GM18519 (cell line): ENCODE results near the gene SIGLEC11.
"Not testable (repeated sequence)": the region's sequence is repeated elsewhere in the genome, so short reads cannot be mapped to it uniquely, and the experiment has no call there.

Source experiments
- ATAC-seq: cut with Tn5 transposase; IDR thresholded peaks from one replicate; pipeline ENCODE4 v1.9.1; 2021; ENCODE audit warnings: mild to moderate bottlenecking, moderate library complexity; ENCODE audit not compliant: unreplicated experiment, low FRiP score

Gene SIGLEC11

DNA sequence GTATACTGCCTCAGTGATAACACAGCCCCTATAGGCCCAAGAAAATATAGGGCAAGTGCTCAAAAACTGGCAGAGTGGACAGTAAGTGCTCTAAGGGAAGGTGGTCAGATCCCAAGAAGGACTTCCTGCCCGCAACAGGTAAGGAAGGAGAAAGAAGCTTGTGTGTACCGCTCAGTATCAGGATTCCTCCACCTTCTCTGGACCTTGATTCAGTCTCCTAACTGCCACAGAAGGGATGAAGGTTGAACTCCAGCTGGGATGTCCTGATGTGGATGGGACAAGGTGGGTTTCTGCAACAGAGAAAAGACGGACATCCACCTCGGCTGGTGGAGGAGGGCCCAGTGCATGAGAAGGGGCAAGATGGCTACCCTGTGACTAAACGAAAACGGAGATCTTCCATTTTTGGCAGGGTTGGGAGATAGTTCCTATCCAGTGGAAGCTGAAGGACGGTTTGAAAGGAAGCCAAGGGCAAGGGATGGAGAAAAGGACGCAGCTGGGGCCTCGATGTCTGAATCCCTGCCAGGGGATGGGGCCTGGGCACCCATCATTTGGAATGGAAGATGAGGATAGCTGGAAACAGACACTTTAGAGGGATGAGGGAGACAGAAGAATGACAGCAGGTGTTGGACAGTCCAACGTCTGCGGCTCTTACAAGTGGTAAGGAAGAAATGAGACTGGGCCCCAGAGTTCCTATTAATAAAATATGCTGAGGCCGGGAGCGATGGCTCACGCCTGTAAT, 33.3 kb downstream of the SIGLEC11 start:
- ATAC-seq: no peak

DNA sequence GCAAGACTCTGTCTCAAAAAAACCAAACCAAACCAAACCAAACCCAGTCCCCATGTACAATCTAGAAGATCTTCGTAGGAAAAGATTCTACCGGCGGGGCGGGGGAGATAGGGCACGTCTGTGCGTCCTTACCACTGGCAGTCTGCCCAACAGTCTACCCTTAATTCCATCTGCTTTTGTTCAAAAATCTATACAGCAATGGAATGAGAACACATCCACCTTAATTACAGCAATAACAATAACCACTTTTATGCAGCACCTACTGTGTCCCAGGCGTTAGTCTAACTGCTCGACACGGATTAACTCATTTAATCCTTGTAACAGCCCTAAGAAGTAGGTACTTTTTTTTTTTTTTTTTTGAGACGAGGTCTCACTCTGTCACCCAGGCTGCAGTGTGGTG, 34.5 kb downstream of the SIGLEC11 start:
- ATAC-seq: no peak

DNA sequence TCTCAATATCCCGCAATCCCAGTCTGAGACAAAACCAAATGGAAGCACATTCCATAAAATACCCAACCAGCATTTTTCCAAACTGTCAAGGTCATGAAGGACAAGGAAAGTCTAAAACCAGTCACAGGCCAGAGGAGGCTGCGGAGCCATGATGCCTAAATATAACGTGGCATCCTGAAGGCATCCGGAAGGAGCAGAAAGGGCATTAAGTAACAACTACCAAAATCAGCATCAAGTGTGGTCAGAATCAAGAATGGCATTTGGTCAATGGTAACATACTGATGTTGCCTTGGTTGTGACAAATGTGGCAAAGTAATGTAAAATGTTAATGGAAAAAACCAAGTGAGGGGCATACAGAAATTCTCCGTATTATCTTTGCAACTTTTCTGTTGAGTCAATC, 35.5 kb downstream of the SIGLEC11 start:
- no peak for ATAC-seq

DNA sequence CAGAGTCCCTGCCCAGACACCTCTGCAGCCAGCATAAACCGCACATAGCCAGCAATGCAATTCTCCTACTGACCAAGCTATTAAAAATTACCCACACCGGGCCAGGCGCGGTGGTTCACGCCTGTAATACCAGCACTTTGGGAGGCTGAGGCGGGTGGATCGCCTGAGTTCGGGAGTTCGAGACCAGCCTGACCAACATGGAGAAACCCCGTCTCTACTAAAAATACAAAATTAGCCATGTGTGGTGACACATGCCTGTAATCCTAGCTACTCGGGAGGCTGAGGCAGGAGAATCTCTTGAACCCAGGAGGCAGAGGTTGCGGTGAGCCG, 36.1 kb downstream of the SIGLEC11 start:
- ATAC-seq: not testable (repeated sequence)

DNA sequence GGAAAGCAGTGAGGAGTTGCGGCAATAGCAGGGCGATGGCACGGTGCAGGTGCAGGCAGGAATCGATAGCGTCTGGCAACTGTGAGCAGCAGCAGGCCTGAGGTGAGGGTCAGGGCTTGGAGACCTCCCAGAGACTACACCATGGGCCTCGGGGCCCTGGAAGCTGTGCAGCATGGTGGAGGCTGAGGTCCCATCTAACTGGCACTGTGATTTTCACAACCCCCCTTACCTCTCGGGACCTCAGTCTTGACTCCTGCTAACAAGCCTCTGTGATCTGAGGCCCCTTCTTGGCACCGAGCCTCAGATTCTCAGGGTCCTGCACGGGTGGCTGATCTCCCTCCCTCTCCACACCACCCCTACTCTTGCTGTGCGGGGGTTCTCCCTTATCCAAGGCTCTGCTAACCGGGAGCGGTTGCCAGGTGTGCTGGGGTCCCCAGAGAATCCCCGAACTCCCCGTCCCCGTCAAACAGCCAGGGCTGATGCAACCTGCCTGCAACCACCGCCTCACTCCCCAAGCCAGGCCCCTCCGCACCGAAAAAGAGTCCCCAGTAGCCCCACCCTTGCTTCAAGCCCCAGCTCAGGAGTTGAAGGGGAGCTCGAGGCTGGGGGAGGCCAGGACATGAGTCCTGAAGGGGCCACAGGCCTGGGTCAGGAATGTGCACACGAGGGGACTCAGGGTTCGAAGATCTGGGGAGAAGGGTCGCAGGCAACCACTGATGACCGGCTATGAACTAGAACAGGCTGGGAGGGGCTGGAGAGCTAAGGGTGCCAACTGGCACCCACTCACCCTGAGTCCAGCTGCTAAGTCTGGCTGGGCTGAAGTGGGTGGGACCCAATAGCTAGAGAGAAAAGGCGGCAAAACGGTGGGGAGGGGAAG, 36.7 kb downstream of the SIGLEC11 start:
- ATAC-seq: no peak

DNA sequence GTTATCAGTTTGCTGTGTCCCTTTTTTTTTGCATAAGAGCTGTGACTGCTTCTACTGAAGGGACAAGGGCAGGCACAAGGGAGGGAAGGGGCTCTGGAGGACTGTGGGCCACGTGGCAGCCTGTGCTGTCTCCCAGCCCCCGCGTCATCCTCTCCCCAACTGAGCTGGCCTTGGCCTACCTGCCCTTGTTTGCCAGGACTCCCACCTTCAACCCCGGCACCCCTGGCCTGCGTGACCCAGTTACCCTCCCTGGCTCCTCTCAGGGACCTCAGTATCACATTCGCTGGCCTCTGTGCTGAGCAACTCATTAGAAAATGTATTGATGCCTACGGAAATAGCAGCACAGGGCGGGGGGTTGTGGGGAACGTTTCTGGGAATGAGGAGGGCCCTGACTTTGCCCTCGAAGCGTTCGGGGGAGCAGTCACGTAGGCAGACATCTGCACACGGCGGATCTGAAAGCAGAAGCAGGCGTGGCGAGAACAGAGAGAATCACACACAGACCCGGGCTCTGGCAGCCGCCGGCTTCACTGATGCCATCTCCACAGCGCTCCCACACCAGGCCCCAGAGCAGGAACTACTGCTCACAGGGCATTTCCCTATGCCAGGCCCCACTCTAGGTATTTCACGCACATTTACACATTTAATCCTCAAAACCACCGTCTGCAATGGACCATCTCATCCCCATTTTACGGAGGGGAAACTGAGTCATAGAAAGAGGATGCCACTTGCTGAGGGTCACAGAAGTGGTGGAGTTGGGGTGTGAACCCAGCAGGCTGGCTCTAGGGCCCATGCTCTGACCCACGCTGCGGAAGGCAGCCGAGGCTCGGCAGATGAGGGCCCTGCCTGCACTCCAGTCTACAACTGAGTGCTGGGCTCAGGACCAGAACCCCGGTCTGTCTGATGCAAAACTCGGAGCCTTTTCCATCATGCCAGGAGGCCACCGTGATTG, 37.6 kb downstream of the SIGLEC11 start:
- no peak for ATAC-seq

DNA sequence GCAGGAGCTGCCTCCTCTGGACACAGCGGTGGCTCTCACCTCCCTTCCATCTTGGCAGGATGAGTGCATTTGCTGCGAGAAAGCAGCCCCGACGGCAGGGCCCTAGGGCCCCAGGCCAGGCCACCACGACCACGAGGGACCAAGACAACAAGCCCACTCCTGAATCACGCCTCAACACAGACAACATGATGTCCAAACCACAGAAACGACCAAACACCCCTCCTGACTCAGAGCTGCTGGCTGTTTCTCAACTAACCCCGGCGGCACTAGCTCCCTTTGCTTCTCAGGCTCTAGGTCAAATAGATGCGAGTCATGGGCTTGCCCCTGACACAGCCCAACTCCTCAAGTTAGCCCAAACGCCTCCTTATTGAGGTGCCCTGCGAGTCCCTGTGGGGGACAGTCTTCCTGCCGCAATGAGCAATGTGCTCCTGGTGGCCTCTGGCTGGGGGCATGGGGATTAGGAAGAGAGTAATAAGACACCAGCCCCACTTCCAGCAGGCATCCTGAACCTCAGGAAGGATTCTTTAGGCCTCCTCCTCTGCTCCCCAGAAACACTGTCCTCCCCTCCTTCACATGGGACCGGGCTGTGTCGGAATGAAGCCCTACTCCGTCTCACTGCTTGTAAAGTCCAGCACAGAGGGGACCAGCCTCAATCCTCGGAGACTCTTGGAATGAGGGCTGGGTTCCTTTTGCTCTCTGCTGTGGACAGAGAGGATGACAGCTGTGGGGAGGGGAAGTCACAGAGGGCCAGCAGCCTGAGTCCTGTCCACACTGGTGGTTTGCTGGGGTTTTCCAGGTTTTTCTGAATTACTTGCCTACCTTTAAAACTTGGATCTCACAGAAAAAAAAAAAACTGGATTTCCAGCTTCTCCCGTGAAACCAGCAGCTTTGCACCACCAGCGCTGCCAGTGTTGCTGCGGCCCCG, 38.8 kb downstream of the SIGLEC11 start:
- no peak for ATAC-seq

DNA sequence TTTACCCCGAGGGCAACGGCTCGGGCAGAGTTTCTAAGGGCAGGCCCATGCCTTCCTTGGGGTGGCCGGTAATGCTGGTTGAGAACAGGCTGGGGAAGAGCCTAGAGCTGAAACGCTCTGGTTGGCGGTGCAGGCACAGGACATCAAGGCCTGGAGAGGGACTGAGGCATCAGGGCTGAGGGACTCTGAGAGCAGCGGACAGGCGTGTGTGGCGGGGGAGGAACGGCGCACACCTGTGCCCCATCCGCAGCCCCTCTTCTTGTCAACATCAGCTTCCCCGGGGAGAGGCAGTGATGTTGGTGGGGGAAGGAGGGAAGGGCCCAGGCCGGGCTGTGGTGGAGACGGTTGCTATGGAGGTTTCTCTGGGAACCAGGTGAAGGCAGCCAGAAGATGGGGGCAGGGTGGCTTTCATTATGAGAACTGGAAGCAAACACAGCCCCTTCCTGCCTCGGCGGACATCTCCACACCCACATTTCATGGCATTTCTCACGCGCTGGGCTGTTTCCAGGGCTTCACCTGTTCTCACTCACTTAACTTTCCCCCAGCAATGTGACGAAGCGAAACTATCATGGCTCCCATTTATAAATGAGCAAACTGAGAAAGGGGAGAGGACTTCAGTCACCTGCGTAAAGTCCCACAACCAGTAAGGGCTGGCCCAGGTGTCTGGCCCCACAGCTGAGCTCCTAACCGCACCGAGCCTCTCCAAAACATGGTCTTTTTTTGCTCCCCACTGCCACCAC, 40.2 kb downstream of the SIGLEC11 start:
- no peak for ATAC-seq

DNA sequence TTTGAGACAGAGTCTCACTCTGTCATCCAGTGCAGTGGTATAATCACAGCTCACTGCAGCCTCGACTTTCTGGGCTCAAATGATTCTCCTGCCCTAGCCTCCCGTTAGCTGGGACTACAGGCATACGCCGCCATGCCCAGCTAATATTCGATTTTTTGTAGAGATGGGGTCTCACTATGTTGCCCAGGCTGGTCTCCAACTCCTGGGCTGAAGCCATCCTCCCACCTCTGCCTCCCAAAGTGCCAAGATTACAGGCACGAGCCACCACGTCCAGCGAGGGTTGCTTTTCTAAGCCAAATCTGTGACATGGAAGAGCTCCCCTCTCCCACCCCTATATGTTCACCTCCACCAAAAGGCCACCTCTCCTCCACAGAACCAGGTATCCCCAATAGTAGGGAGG, 42.9 kb downstream of the SIGLEC11 start:
- ATAC-seq: no peak

DNA sequence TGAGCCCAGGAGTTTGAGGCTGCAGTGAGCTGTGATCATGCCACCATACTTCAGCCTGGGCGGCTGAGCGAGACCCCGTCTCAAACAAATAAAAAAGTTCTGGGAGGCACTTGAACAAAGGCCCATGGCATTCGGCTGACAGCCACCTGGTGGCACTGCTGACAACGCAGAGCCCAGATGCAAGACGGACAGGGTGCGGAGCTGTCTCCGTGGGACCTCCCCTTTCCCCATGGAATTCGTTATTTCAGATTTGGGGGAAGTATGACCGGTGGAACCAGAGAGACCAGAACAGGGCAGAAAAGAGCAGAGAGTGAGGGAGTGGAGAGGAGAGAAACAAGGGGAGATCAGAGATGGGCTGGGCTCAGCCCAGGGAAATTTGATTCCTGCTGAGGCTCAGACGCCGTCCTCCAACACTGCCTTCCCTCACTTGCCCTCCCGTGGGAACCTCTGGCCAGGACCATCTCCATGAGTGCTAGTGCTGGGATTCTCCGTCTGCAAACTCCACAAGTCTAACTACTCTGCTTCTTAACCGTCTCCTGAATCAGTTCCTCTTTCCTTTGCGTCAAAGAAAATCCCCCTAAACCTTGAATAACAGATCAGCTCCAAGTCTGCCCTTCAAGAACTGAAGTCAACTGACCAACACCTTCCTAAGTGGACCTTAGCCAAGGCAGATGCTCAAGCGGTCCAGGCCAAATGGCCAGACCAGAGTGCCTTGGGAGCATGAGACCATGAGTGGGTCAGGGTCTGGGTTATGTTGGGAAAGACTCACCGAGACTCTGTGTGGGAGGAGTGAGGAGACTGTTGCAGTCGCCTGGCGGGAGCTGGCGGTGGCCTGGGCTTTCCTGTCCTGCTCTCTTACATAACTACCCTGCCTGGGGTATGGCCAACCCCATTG, 43.9 kb downstream of the SIGLEC11 start:
- ATAC-seq: no peak

DNA sequence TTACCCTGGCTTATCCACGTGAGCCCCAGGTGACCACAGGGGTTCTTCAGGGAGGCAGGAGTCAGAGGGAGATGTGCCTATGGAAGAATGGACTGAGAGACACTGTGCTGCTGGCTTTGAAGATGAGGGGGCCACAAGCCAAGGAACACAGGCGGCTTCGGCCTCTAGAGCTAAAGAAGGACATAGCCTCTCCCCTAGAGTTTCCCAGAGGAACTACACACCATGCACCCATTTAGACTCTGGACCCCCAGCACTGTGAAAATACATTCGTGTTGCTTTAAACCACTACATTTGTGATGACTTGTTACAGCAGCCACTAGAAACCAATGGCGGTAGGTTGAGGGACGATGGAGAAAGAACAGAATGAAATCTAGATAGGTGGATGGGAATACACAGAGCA, 45.7 kb downstream of the SIGLEC11 start:
- ATAC-seq: no peak

DNA sequence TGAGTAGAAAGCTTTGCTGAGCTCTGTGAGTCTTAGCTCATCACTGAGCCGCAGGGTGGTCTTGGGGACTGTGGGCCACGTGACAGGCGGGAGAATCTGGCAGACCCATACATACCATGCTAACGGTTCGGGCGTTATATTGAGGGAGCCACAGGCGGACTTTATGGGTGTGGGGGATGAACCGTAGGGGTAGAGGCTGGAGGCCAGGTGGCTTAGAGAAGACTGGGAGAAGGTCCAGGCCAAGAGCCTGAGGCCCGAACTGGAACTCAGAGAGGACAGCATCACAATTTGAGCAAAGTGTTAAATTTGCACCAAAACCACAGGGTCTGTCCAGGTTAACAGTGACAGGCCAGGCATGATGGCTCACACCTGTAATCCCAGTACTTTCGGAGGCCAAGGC, 47.3 kb downstream of the SIGLEC11 start:
- no peak for ATAC-seq

DNA sequence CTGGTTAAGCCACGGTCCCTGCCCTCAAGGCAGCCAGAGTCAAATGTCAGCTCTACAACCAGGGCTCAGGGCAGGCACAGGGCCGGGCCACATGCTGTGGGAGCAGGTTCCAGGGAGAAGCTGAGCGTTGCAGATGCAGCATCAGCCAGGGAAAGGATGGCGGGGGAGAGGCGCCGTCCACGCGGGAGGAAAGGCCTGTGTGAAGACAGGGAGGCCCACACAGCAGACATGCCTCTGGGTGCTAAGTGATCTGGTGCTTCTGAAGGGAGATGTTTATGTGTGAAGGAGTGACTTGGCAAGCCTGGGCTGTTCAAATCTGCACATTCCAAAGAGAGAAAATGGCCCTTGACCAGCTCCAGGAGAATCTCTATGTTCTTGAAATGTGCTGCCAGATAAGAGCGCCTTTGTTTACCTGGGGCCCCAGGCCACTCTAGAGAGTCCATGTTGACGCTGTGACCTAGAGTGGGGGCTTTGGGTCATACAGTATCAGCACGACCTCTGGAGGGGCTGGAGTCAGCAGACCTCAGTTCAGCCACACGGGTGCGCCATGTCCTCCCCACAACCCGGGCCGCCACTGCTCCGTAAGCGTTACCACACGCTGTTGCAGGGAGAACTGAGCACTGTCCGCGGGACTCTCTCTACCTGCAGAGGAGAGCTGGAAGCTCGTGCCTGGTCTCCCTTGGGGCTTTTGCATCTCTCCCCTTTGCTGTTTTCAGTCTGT, 47.8 kb downstream of the SIGLEC11 start:
- ATAC-seq: no peak

DNA sequence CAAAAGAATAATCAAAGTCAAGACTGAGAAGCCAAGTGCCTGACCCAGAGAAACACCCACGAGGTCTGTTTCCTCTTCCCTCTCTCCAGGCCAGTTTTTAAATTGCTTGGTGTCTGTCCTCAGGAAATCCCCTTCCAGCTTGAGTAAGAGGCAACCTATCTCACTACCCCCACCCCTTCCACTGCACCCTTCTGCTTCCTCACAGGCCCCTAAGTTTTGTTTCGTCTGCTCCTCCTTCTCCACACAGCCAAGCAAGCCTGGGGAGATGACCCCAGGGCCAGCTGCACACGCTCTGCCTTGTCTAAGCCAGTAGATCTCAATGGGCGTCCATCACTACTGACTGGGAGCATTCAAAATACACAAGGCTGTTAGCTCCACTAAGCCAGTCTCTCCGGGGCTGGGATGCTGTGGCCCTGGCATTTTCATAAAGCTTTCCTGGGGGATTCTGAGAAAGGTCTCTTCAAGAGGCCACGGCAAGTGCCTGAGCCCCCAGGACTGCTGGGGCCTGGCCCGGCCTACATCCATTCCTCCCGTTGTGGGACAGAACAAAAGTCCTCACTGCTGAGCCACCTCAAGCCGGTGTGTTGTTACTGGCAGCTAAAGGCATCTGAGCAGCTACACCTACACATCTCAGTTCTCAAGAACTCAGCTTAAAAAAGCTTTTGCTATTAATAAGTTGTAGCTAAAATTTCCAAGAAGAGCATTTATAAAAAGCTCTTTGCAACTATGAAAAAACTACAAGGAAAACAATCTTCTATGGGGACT, 49.4 kb downstream of the SIGLEC11 start:
- ATAC-seq: no peak

DNA sequence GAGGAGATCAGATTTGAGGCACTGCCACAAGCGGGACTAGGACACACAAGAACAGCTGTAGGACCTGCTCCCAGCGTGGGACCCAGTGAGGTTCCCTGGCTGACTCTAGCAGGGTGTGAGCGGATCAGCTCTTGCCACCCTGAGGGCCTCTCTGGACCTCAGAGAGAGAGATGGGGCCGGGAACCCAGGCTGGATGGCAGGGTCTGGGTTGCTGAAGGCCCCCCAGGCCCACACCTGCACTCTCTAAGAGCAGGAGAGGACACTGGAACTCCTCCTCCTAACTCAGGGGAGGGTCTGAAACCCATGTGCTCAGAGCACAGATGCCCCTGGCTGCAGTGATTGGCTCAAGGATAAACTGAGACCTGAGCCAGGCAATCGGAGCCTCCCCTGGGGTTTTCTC, 50.8 kb downstream of the SIGLEC11 start:
- ATAC-seq: no peak

DNA sequence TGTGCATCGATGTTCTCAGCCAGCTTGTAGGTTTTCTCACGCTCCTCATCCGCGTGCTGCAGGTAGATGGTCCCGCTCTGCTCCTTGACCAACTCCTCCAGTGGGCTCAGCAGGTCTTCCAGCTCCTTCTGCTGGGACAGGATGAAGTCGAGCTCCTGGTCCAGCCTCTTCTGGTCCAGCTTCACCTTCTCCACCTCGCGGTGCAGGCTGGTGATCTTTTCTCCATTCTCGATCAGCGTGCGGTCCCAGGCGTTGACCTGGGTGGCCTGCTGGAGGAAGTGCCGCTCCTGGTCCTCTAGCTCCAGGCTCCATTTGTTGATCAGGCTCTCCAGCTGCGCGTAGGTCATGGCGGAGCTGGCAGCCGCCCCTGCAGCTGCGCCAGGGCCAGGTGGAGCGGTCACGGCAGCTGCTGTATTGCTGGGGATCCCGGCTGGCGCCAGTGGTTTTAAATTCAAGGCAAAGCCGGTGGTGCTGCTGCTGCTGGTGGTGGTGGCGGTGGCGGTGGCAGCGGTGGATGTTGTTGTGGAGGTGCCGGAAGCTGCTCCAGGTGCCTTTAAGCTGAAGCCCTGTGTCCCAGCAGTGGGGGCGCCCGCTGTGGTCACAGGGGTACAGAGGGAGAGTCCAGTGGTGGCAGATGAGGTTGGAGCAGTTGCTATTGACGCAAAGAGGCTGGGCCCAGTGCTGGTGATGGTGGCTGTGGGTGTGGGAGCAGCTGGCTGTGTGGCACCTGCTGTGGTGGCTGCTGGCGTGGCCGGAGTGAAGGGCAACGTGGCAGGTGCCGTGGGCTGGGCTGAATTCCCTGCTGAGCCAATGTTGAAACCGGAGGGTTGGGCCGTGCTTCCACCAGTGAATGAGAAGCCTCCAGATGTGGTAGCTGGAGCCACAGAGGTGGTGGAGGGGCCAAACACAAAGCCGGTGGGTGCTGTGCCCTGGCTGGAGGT, 52.2 kb downstream of the SIGLEC11 start:
- ATAC-seq: no peak
